HCT116 (cell line): ENCODE results near the gene EDDM3A. TPM values are rescaled to one million over a fixed set of nuclear protein-coding genes. Genes with fewer than 3 reads are reported as not detected.

ENCODE experiments used
- ATAC-seq: fragments of 200-7000 bp; cut with Tn5 transposase; 2 replicates; pipeline ENCODE4 v1.9.1; 2020; ENCODE audit warnings: mild to moderate bottlenecking, moderate library complexity
- Bru-seq: library from RNA; stranded (reverse); fragments of 400-500 nt; gene quantifications from one replicate; lab custom pipeline; 2021; lab: Mats Ljungman, UMichigan
- BruChase-seq, 2 experiments: library from RNA; stranded (reverse); fragments of 400-500 nt; gene quantifications; one replicate each; lab custom pipeline; 2021; lab: Mats Ljungman, UMichigan
- BruUV-seq: library from RNA; stranded (reverse); fragments of 400-500 nt; replicated peaks from 2 replicates; lab custom pipeline; 2021; lab: Mats Ljungman, UMichigan
- CTCF ChIA-PET: fragments of 300-600 bp; sonication (Branson Sonifier 250); formaldehyde crosslinking; loops from one replicate; lab custom pipeline; 2021; ENCODE audit warnings: antibody characterized with exemption; lab: Charles Lee
- POLR2A ChIA-PET: fragments of 300-600, 350-600 bp; sonication (Branson Sonifier 250); formaldehyde crosslinking; loops from one replicate; lab custom pipeline; 2021; ENCODE audit warnings: antibody characterized with exemption; lab: Charles Lee
- RAD21 ChIA-PET, 2 experiments: fragments of 300-600 bp; sonication (Branson Sonifier 250); formaldehyde crosslinking; loops; one replicate each; lab custom pipeline; 2023; ENCODE audit warnings: low total read pairs in 2 of 2; ENCODE audit not compliant: uncharacterized antibody in 2 of 2, unreplicated experiment in 2 of 2, low non-redundant PET in 1 of 2; lab: Charles Lee
- DNase-seq: peaks from one replicate; pipeline ENCODE4 v3.0.0-alpha.2; 2010; ENCODE audit warnings: low read depth, low spot score
- H2AFZ ChIP-seq: fragments of 200-600 bp; shearing (Covaris generic), sonication (generic); 2 replicates; pipeline ENCODE4 v1.6.1; 2017; ENCODE audit warnings: low read depth, mixed run types, mixed read lengths, antibody characterized with exemption, low read length; ENCODE audit not compliant: poor library complexity, severe bottlenecking
- H3K27ac ChIP-seq: 2 replicates; pipeline ENCODE4 v1.5.1; 2012; ENCODE audit warnings: low read depth, low read length
- H3K27me3 ChIP-seq: fragments of 200-600 bp; sonication (generic); 2 replicates; pipeline ENCODE4 v1.6.1; 2016; ENCODE audit warnings: mixed run types, low read length, mixed read lengths; ENCODE audit not compliant: insufficient read depth
- H3K36me3 ChIP-seq, 2 experiments: fragments of 200-500 bp in 1 of 2; fragments of 200-600 bp in 1 of 2; sonication (Bioruptor generic) in 1 of 2; sonication (generic) in 1 of 2; 2 replicates each; pipeline versions ENCODE4 v1.5.1 to v1.6.1; 2014 to 2016; ENCODE audit warnings: low read length in 2 of 2, inconsistent platforms in 1 of 2, mixed read lengths in 1 of 2, mixed run types in 1 of 2; ENCODE audit not compliant: insufficient read depth in 2 of 2, control insufficient read depth in 1 of 2
- H3K4me1 ChIP-seq, 2 experiments: fragments of 200-600 bp in 1 of 2; sonication (generic) in 1 of 2; 2 replicates each; pipeline versions ENCODE4 v1.5.1 to v1.6.1; 2012 to 2017; ENCODE audit warnings: low read length in 2 of 2, inconsistent platforms in 1 of 2, mild to moderate bottlenecking in 1 of 2, mixed read lengths in 1 of 2, mixed run types in 1 of 2, moderate library complexity in 1 of 2; ENCODE audit not compliant: insufficient read depth in 2 of 2, control insufficient read depth in 1 of 2
- H3K4me2 ChIP-seq: fragments of 200-600 bp; sonication (generic); 2 replicates; pipeline ENCODE4 v1.6.1; 2017; ENCODE audit warnings: mixed run types, low read length, mixed read lengths
- H3K4me3 ChIP-seq, 2 experiments: fragments of 200-600 bp in 1 of 2; sonication (generic) in 1 of 2; replicated peaks in 1 of 2; 2 replicates each; pipeline ENCODE4 v1.5.1; 2011 to 2016; ENCODE audit warnings: low read length in 2 of 2, control low read depth in 1 of 2, low read depth in 1 of 2, mild to moderate bottlenecking in 1 of 2, mixed read lengths in 1 of 2, mixed run types in 1 of 2
- H3K79me2 ChIP-seq: fragments of 200-600 bp; sonication (generic); 2 replicates; pipeline ENCODE4 v1.6.1; 2017; ENCODE audit warnings: mild to moderate bottlenecking, mixed run types, low read length, moderate library complexity, mixed read lengths; ENCODE audit not compliant: insufficient read depth
- H3K9ac ChIP-seq: fragments of 200-600 bp; sonication (generic); 2 replicates; pipeline ENCODE4 v1.6.1; 2016; ENCODE audit warnings: low read length, mixed read lengths
- H3K9me2 ChIP-seq: fragments of 200-600 bp; sonication (generic), shearing (Covaris generic); 2 replicates; pipeline ENCODE4 v1.6.1; 2017; ENCODE audit warnings: mixed run types, mild to moderate bottlenecking, moderate library complexity; ENCODE audit not compliant: insufficient read depth
- H3K9me3 ChIP-seq, 2 experiments: fragments of 200-500 bp in 1 of 2; fragments of 200-600 bp in 1 of 2; sonication (Bioruptor generic) in 1 of 2; sonication (generic) in 1 of 2; 2 replicates each; pipeline ENCODE4 v1.6.1; 2014 to 2017; ENCODE audit warnings: low read length in 2 of 2, mixed read lengths in 2 of 2, inconsistent platforms in 1 of 2, low read depth in 1 of 2, mild to moderate bottlenecking in 1 of 2, mixed run types in 1 of 2, moderate library complexity in 1 of 2; ENCODE audit not compliant: control insufficient read depth in 1 of 2, insufficient read depth in 1 of 2
- H4K20me1 ChIP-seq: fragments of 200-600 bp; sonication (generic), shearing (Covaris generic); 2 replicates; pipeline ENCODE4 v1.6.1; 2017; ENCODE audit warnings: mixed run types, mild to moderate bottlenecking, moderate library complexity; ENCODE audit not compliant: insufficient read depth
- ELF1 ChIP-seq: IDR thresholded peaks from 2 replicates; pipeline ENCODE4 v1.6.1; 2012; ENCODE audit warnings: low read depth, borderline replicate concordance
- EZH2 ChIP-seq: fragments of 200-600 bp; sonication (generic); IDR thresholded peaks from 2 replicates; pipeline ENCODE4 v1.6.1; 2017; ENCODE audit warnings: antibody characterized with exemption, mixed run types
- JUND ChIP-seq: IDR thresholded peaks from 2 replicates; pipeline ENCODE4 v1.6.1; 2012
- SP1 ChIP-seq: IDR thresholded peaks from 2 replicates; pipeline ENCODE4 v1.6.1; 2012; ENCODE audit warnings: low read depth
- YY1 ChIP-seq: IDR thresholded peaks from 2 replicates; pipeline ENCODE4 v1.6.1; 2011; ENCODE audit warnings: low read length, low read depth, moderate library complexity, mild to moderate bottlenecking; ENCODE audit not compliant: insufficient replicate concordance; ENCODE audit errors: extremely low read depth
- ZFX ChIP-seq: fragments of 450-650 bp; IDR thresholded peaks from 2 replicates; pipeline ENCODE4 v1.6.1; 2017
- intact Hi-C: fragments of 100-400 bp; cut with micrococcal nuclease; formaldehyde crosslinking; loops from 2 replicates; pipeline ENCODE4 v1.10.0; 2022
- long read RNA-seq: library from polyadenylated mRNA; unstranded; transcript quantifications from one replicate; pipeline ENCODE4 v2.0.0, GENCODE V29; 2021; ENCODE audit not compliant: unreplicated experiment
- polyA plus RNA-seq: library from polyadenylated mRNA; unstranded; fragments of >200 nt; gene quantifications from 2 replicates; pipeline ENCODE4 v1.2.1, GENCODE V29; 2012; ENCODE audit warnings: missing spikeins
- total RNA-seq: library from RNA; stranded (reverse); gene quantifications from one replicate; pipeline ENCODE4 v1.2.1, GENCODE V29; 2021; ENCODE audit not compliant: unreplicated experiment
- TF ChIP-seq, protein P1 (sequence below), 3 experiments: fragments of 200-600 bp in 1 of 3; sonication (generic) in 1 of 3; IDR thresholded peaks in 2 of 3; conservative IDR thresholded peaks in 1 of 3; 2 replicates each; pipeline ENCODE4 v1.5.1; 2012 to 2017; ENCODE audit warnings: low read depth in 2 of 3, low read length in 2 of 3, antibody characterized with exemption in 1 of 3, borderline replicate concordance in 1 of 3, control low read depth in 1 of 3, mild to moderate bottlenecking in 1 of 3, mixed read lengths in 1 of 3, mixed run types in 1 of 3, moderate library complexity in 1 of 3; ENCODE audit not compliant: insufficient read depth in 1 of 3

The EDDM3A gene, protein sequence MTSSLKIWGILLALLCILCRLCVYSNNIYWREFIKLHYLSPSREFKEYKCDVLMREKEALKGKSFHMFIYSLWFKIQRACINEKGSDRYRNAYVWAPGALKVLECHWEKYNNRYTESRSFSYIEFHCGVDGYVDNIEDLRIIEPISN
- total RNA-seq (not detected), Bru-seq, nascent RNA (not detected), BruChase-seq, experiment 1, labeled RNA remaining after a 6-hour chase (not detected), BruChase-seq, experiment 2, labeled RNA remaining after a 2-hour chase (not detected)
- polyA plus RNA-seq = not detected in 2 replicates
- long read RNA-seq = 0 reads

DNA sequence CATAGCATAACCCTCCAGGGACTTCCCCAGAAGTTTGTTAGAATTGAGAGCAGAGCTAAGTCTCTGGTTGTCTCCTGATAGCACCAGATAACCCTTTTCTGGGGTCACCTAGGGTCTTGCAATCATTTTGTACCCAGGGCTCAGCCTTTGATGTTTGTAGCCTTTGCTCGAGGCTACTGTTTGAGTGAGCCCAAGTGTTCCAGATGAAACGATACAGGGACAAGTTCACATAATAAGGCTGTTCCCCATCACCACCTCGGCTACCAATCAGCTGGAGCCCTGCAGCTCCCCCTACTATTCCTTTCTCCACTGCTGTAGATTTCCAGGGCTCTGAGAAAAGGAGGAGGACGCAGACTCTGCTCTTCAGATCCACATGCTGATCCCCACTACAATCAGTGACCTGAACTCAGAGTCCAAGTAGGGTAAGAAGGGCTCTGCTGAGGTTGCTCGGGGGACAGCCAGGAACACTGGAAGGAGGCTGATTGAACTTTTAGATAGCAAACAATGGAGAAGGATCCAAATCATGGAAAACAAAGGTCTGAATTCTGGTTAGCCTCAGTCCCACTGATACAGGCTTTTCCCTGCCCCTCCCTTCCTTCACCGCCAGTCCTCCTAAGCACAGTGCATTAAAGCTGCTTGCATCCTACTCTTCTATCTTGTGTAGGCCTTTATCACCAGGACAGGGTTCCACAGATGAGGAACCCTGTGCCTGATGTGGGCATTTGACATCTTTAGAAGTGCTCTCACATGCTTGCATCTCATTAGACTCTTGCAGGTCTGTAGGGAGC lies at the start of gene EDDM3A:
EDDM3A (plus strand) TSS at position 317 of the 788 bp plus-strand sequence. CDS start 1,694 bp downstream, outside the sequence.
- H3K9ac ChIP-seq = no peak within 1 kb of the TSS
- no peak within 1 kb of the TSS for H3K4me3 ChIP-seq
- no peak within 1 kb of the TSS for H3K27ac ChIP-seq
- POLR2A ChIA-PET = no interaction called here
- no peaks in the 10 kb centered on the region for H3K4me1 ChIP-seq
- H3K27me3 ChIP-seq = no peaks in the 10 kb centered on the region
- CTCF ChIA-PET = interaction anchor here (1.3 kb wide), 1 partner anchor 113 kb away, joined by 3 read pairs; no protein-coding TSS in a partner anchor
- H2AFZ ChIP-seq = no peak within 1 kb of the TSS
- no peaks in the 10 kb centered on the region for H3K36me3 ChIP-seq
- TF ChIP-seq, protein P1, sequence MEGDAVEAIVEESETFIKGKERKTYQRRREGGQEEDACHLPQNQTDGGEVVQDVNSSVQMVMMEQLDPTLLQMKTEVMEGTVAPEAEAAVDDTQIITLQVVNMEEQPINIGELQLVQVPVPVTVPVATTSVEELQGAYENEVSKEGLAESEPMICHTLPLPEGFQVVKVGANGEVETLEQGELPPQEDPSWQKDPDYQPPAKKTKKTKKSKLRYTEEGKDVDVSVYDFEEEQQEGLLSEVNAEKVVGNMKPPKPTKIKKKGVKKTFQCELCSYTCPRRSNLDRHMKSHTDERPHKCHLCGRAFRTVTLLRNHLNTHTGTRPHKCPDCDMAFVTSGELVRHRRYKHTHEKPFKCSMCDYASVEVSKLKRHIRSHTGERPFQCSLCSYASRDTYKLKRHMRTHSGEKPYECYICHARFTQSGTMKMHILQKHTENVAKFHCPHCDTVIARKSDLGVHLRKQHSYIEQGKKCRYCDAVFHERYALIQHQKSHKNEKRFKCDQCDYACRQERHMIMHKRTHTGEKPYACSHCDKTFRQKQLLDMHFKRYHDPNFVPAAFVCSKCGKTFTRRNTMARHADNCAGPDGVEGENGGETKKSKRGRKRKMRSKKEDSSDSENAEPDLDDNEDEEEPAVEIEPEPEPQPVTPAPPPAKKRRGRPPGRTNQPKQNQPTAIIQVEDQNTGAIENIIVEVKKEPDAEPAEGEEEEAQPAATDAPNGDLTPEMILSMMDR (IDR thresholded peaks at IDR 0.05 in 2 of 3, conservative IDR thresholded peaks at IDR 0.05 in 1 of 3; ENCODE audit: borderline replicate concordance in 1 of 3, insufficient read depth in 1 of 3, low read depth in 2 of 3, low read length in 2 of 3) = no peak
- no peak for TF ChIP-seq YY1
- no peak for TF ChIP-seq EZH2
- TF ChIP-seq ELF1 = no peak
- TF ChIP-seq ZFX = no peak
- TF ChIP-seq SP1 = no peak
- no peak for TF ChIP-seq JUND
- H4K20me1 ChIP-seq = no peaks in the 10 kb centered on the region
- BruUV-seq = no TSS peak
- no peaks in the 10 kb centered on the region for H3K9me2 ChIP-seq
- no peak for DNase-seq
- no peak for ATAC-seq
- intact Hi-C loops = no loop called here
- H3K4me2 ChIP-seq = no peak within 1 kb of the TSS
- RAD21 ChIA-PET = no interaction called here
- H3K79me2 ChIP-seq = no peaks in the 10 kb centered on the region
- H3K9me3 ChIP-seq = no peaks in the 10 kb centered on the region
